Measurements from ENCODE around the gene RECK. TPM values are rescaled to one million over a fixed set of nuclear protein-coding genes. Genes with fewer than 3 reads are reported as not detected.
A peak's percentile ranks its signal among the peaks of the same experiment; 100 is the strongest.

Gene RECK
- total RNA-seq, 4 donors from 2014 or later, result 2.9 to 4.1 (median 3.5) TPM

GRCh38 chr9:36141761-36142160 is 105.0 kb downstream of the RECK start:
- H3K4me3 ChIP-seq, result no peak overlapping the region
- no peak for DNase-seq
- TF ChIP-seq CTCF (IDR thresholded peaks at IDR 0.05 in 4 of 5, conservative IDR thresholded peaks at IDR 0.05 in 1 of 5), result no peak
- no peak for TF ChIP-seq POLR2A (IDR thresholded peaks at IDR 0.05)
- in situ Hi-C loops (cut with MboI; ENCODE audit: low sequenced_read_pairs in 4 of 4), result no loop called here
- H3K9me3 ChIP-seq, result no peaks in the 10 kb centered on the region
- intact Hi-C loops (cut with DNase I; ENCODE audit: low total_unique reads), result no loop called here
- no peaks in the 10 kb centered on the region for H3K36me3 ChIP-seq
- H3K27ac ChIP-seq, result peak overlapping the region in 2 of 4 donors; percentile 18 to 29
- peaks cover 7 to 21% (median 14%) of the 10 kb centered on the region in 3 donors for H3K27me3 ChIP-seq
- no peak for ATAC-seq
- peaks cover 7 to 9% of the 10 kb centered on the region in 2 donors for H3K4me1 ChIP-seq

GRCh38 chr9:36142510-36143244 is 106.0 kb downstream of the RECK start:
- peaks cover 0 to under 1% of the 10 kb centered on the region in 2 donors for H3K4me1 ChIP-seq
- no peaks in the 10 kb centered on the region for H3K36me3 ChIP-seq
- DNase-seq (no peak), ATAC-seq (peak; percentile 56 to 68)
- TF ChIP-seq POLR2A (IDR thresholded peaks at IDR 0.05) (no peak), CTCF (IDR thresholded peaks at IDR 0.05 in 4 of 5, conservative IDR thresholded peaks at IDR 0.05 in 1 of 5) (no peak)
- intact Hi-C loops (cut with DNase I; ENCODE audit: low total_unique reads), result no loop called here
- peak overlapping the region; percentile 56 to 73 (median 64) for H3K27ac ChIP-seq
- in situ Hi-C loops (cut with MboI; ENCODE audit: low sequenced_read_pairs in 4 of 4), result no loop called here
- H3K9me3 ChIP-seq, result no peaks in the 10 kb centered on the region
- peak overlapping the region in 3 of 4 donors; percentile 12 to 41 (median 24) for H3K4me3 ChIP-seq
- peaks cover 5 to 12% (median 9%) of the 10 kb centered on the region in 3 donors for H3K27me3 ChIP-seq

GRCh38 chr9:36143245-36143641 is 106.5 kb downstream of the RECK start:
- H3K4me1 ChIP-seq, result peaks cover 1 to 5% of the 10 kb centered on the region in 2 donors
- peak overlapping the region in 3 of 4 donors; percentile 12 to 41 (median 24) for H3K4me3 ChIP-seq
- DNase-seq, result no peak
- intact Hi-C loops (cut with DNase I; ENCODE audit: low total_unique reads), result no loop called here
- peak overlapping the region; percentile 56 to 73 (median 64) for H3K27ac ChIP-seq
- H3K27me3 ChIP-seq, result peaks cover 3 to 7% (median 5%) of the 10 kb centered on the region in 3 donors
- ATAC-seq, result no peak
- no peaks in the 10 kb centered on the region for H3K9me3 ChIP-seq
- H3K36me3 ChIP-seq, result no peaks in the 10 kb centered on the region
- TF ChIP-seq CTCF (IDR thresholded peaks at IDR 0.05 in 4 of 5, conservative IDR thresholded peaks at IDR 0.05 in 1 of 5) (no peak), POLR2A (IDR thresholded peaks at IDR 0.05) (no peak)
- in situ Hi-C loops (cut with MboI; ENCODE audit: low sequenced_read_pairs in 4 of 4), result no loop called here

- TF ChIP-seq POLR2A (IDR thresholded peaks at IDR 0.05) (no peak), CTCF (IDR thresholded peaks at IDR 0.05 in 4 of 5, conservative IDR thresholded peaks at IDR 0.05 in 1 of 5) (no peak)
- ATAC-seq, result no peak
- no peak for DNase-seq
- no peak overlapping the region for H3K27ac ChIP-seq
- intact Hi-C loops (cut with DNase I; ENCODE audit: low total_unique reads), result no loop called here
- H3K27me3 ChIP-seq, result peaks cover 0 to 2% (median 0%) of the 10 kb centered on the region in 3 donors
- H3K36me3 ChIP-seq, result no peaks in the 10 kb centered on the region
- no peaks in the 10 kb centered on the region for H3K9me3 ChIP-seq
- H3K4me3 ChIP-seq, result no peak overlapping the region
- in situ Hi-C loops (cut with MboI; ENCODE audit: low sequenced_read_pairs in 4 of 4), result no loop called here
- H3K4me1 ChIP-seq, result peaks cover 3 to 7% of the 10 kb centered on the region in 2 donors
Measured at GRCh38 chr9:36144309-36145232, 107.9 kb downstream of the RECK start.
